Gastrocnemius medialis (tissue), 4 donors: ENCODE data around the gene SMOC1.

Experiments used
- POLR2A ChIP-seq, 2 donors: fragments of 450-650 bp; IDR thresholded peaks; one replicate each; pipeline ENCODE4 v1.6.1; 2017; ENCODE audit warnings: antibody characterized with exemption in 2 of 2, mild to moderate bottlenecking in 2 of 2, moderate library complexity in 2 of 2
- TF ChIP-seq, protein P1 (sequence below), 5 experiments: fragments of 450-650 bp in 3 of 5; fragments of 200-600 bp in 2 of 5; sonication (generic) in 2 of 5; IDR thresholded peaks in 4 of 5; conservative IDR thresholded peaks in 1 of 5; 1 replicate in 4 of 5; 2 replicates in 1 of 5; pipeline ENCODE4 v1.5.1; 2016 to 2019; ENCODE audit warnings: antibody characterized with exemption in 5 of 5, mild to moderate bottlenecking in 3 of 5, moderate library complexity in 3 of 5

DNA sequence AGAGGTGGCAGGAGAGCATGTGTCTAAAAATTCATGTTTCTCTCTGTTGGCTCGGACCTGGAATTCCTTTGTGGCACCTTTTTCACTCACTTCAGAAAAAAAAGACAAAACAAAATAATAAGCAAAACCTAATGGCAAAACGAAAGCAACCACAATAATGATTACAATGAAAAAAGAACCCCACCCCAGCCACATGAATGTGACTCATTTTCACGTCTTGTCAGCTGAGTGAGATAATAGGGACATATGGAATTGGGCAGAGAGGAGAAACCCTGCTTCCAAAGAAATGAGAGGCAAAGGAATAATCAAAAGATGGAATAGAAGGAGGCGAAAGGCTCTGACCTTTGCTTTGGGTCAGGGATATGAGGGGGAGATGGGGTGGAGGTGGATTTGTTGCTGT, 166.1 kb downstream of the SMOC1 start:
- TF ChIP-seq, protein P1, sequence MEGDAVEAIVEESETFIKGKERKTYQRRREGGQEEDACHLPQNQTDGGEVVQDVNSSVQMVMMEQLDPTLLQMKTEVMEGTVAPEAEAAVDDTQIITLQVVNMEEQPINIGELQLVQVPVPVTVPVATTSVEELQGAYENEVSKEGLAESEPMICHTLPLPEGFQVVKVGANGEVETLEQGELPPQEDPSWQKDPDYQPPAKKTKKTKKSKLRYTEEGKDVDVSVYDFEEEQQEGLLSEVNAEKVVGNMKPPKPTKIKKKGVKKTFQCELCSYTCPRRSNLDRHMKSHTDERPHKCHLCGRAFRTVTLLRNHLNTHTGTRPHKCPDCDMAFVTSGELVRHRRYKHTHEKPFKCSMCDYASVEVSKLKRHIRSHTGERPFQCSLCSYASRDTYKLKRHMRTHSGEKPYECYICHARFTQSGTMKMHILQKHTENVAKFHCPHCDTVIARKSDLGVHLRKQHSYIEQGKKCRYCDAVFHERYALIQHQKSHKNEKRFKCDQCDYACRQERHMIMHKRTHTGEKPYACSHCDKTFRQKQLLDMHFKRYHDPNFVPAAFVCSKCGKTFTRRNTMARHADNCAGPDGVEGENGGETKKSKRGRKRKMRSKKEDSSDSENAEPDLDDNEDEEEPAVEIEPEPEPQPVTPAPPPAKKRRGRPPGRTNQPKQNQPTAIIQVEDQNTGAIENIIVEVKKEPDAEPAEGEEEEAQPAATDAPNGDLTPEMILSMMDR (IDR thresholded peaks at IDR 0.05 in 4 of 5, conservative IDR thresholded peaks at IDR 0.05 in 1 of 5) = no peak
- TF ChIP-seq POLR2A (IDR thresholded peaks at IDR 0.05) = no peak
